ENCODE data around the gene AGAP1.

Gene AGAP1

DNA sequence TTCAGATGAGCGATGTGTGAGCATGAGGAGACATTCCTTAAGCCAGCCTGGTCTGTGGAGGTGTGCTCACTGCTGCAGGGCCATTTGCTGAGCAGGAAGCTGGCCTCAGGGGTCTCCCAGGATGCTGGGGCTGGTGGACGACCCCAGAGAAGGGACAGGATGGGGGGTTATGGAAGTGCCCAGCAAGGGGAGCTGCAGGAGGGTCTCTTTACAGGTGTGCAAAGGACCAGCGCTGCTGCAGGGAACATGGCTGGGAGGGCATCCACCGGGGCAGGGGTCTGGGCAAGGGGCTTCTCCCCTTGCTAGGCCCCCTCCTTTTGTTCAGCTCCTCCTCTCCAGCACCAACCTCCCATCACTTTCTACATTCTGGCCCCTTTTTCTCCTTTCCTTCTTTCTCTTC lies 489.2 kb downstream of the AGAP1 start:
- no peak for DNase-seq

DNA sequence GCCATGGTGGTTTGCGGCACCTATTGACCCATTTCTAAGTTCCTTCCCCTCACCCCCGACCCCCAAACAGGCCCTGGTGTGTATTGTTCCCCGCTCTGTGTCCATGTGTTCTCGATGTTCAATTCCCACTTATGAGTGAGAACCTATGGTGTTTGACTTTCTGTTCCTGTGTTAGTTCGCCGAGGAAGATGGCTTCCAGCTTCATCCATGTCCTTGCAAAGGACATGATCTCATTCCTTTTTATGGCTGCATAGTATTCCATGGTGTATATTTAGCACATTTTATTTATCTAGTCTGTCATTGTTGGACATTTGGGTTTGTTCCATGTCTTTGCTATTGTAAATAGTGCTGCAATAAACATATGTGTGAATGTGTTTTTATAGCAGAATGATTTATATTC lies 490.7 kb downstream of the AGAP1 start:
- DNase-seq = no peak

DNA sequence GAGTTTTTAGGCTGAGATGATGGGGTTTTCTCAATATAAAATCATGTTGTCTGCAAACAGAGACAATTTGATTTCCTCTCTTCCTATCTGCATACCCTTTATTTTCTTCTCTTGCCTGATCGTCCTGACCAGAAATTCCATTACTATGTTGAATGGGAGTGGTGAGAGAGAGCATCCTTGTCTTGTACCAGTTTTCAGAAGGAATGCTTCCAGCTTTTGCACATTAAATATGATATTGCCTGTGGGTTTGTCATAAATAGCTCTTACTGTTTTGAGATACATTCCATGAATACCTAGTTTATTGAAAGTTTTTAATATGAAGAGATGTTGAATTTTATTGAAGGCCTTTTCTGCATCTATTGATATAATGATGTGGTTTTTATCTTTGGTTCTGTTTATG lies 492.5 kb downstream of the AGAP1 start:
- DNase-seq = no peak

DNA sequence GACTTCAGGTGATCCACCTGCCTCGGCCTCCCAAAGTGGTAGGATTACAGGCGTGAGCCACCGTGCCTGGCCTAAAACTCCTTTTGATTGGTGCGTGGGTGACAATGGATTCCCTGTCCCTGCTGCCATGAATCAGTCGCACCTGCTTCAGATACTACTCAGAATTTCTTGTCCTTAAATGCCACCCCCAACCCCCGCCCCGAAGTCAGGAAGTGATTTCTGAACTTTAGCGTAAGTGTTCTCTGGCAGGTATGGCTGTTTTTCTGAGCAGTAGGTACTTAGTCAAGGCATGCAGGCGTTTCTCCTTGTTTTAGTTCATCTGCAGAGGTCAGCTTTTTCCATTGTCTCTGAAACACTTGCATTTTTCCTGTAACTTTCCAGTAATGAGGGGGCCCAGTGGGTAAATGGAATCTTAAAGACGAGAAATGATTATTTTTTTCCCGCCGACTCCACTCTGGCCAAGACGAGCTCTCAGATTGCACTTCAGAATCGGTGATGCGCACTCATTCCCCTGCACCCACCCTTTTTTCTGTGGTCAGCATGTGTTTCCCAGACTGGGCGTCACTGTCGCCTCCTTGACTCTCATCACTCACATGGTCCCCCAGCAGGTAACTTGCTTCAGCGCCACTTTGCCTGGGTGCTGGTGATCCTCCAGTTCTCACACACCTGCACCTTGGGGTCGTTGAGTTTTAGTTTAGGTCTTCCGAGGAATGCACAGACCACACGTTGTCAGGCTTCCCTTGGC lies 494.6 kb downstream of the AGAP1 start:
- DNase-seq = no peak

DNA sequence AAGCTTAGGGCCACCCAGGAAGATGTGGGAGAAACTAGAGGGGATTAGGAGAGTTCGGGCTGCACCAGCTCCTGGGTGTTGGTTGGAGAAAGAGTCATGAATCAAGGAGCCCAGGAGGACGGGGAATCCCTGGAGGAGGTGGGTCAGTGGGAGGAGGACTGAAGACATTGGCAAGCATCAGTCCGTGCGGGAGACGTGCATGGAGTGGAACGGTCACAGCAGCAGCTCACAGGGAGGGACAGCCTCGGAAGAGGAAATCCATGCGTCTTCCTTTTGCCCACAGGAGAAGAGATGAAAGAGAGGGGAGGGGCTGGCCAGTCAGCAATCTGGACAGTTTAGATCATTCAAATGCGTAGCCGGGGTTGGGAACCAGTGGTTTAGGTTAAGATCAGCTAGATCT lies 495.7 kb downstream of the AGAP1 start:
- no peak for DNase-seq

DNA sequence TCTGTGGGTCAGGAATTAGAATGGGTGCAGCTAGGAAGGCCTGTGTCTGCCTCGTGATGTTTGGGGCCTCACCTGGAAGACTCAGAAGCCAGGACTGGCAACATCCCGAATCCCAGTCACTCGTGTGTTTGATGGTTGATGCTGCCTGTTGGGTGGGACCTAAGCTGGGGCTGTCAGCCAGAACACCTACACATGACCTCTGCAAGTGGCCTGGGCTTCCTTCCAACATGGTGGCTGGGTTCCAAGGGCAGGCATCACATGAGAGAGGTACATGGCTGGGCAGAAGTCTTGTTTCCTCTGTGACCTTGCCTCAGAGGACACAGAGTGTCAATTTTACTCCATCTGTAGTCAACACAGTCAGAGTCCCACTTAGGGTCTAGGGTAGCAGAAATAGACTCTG lies 496.5 kb downstream of the AGAP1 start:
- DNase-seq = no peak

DNA sequence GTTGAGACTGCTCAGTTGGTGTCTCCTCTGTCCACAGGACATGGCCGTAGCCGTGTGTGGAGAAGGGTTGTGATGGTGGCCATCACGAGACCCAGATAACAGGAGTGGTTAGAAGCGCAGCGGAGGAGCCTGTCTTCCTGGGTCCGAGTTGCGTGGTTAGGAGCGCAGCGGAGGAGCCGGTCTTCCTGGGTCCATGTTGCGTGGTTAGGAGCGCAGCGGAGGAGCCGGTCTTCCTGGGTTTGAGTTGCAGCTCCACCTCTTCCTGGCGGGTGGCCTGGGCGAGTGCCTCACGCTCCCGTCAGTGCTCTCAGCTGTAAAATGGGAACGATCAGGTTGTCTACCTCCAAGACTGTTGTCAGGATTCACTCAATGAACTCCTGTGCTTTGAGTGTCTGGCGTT lies 498.2 kb downstream of the AGAP1 start:
- no peak for DNase-seq

DNA sequence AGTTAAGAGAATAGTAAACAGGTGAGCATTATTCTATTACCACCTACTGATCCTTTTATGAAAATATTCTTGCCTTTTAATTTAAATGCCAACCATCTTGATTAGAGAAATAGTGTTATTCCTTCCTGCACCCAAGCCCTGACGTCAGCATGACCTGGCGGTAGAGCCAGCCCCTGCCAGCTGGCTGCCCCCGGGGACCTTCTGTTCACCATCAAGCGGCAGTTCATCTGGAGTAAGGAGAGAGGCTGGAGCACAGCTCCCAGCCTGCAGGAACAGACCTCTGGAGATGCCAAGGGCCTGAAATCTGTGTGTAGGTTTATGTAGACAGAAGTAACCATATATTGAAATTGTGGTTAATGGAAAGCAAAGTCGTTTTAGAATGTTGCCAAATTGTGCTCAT lies 502.6 kb downstream of the AGAP1 start:
- no peak for DNase-seq

DNA sequence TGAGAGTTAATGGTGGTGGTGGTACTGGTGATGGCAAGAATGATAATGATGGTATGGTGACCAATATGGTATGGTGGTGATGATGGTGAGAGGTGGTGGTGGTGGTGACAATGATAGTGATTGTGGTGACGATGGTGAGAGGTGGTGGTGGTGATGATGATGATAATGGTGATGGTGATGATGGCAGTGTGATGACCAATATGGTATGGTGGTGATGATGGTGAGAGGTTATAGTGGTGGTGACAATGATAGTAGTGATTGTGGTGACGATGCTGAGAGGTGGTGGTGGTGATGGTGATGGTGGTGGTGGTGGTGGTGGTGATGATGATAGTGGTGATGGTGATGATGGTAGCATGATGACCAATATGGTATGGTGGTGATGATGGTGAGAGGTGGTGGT lies 505.2 kb downstream of the AGAP1 start:
- no peak for DNase-seq

DNA sequence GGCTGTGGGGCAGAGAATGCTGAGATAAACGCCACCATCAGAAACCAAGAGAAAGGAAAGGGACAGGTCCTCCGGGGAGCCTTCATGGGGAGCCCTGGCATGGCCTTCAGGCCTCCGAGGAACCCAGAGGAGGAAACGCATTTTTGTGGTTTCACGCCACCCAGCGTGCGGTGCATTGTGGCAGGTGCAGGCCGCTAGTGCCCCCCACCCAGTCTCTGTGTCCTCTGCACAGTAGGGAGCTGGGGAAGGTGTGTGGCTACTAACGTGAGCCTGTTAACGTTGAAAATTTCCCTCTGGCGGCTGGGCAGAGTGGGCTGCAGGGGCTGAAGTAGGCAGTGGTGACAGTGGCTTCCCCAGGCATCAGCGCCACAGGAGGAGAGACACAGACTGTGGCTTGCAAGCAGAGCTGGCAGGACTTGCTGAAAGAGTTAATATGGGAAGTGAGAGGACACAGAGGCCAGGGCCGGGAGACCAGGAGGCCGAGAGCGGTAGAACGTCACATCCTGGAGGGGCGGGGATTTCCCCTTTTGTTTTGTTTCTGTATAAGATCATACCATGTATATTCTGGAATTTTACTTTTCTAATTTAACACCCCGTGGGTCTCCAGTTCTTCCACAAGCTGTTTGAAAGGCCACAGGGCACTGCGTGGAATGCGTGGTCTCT lies 507.5 kb downstream of the AGAP1 start:
- DNase-seq = no peak

DNA sequence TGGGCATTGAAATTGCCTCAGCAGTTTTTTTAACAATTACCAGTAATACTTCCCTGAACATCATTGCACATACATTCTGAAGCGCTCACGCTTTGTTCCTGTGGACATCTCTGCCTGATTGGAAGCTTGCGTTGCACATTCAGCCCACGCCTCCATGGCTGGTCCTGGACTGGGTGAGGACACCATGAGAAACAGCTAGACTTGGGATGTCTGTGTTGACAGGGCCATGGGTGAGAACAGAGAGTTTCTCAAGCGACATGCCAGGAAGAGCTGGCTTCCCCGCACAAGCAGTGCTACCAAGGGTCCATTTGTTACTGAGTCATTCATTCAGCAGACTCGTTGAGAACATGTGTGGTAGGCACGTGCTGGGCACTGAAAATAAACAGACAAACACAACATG lies 508.0 kb downstream of the AGAP1 start:
- no peak for DNase-seq

DNA sequence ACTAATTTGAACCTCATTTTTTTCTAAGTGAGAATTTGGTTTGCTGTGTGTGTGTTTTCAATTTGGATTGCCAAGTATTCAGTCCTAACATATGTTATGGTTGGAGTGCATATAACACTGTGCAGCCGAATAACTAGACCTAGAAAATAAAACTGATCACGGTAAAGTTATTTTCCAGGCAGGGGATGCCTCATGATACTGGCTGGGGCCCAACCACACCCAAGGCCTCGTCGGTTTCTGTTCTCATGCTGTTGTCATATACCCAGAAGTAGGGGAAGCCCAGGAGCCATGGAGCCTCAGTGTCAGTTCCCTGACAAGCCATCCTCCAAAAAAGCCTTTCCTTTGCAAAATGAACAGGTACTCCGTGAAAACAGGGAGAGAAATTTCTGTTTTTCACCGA lies 514.2 kb downstream of the AGAP1 start:
- DNase-seq = no peak

DNA sequence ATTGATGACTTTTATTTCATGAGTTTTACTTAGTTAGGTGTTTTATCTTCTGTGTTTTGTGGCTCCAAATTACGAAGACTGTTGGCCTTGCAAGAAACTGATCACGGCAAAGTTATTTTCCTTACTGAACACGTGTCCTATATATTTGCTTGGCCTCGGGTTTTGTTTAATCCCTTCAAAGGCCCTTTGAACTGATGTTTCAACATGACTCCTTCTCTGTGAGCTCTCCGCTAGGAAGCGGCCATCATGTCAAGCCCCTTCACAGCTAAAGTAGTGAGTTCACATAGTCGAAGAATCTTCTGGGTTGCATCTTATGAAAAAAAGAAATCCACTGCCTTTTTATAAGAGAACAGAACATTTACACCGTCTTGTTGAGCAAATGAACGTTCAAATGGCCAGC lies 515.0 kb downstream of the AGAP1 start:
- DNase-seq = no peak

DNA sequence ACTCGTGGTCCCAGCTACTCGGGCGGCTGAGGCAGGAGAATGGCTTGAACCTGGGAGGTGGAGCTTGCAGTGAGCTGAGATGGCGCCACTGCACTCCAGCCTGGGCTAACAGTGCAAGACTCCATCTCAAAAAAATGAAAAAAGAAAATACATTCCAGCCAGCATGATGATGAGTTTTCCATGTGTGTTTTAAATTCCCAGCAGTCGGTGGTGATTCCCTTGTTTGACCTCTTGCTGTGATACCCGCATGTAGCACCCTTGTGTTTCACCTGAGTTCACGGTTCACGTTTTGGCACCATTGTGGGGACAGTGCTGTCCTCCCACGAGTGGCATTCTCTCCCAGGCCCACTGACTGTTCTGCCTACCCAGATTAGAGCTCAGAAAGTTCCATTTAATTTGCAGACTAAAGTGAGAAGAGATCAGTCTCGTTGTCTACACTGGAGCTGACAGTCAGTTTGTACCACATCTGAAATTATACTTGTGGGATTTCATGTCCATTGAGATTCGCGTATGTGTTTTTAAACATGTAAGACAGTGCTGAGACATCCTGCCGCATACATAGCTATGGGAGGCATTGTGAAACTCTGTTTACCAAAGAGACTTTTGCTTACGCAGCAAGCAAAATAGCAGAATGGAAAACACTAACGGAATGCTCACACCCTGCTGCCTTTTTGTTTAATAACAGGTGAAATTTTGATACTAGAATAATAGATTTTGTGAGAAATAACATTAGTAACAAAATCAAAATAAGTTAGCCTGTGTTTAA lies 517.3 kb downstream of the AGAP1 start:
- DNase-seq = no peak

DNA sequence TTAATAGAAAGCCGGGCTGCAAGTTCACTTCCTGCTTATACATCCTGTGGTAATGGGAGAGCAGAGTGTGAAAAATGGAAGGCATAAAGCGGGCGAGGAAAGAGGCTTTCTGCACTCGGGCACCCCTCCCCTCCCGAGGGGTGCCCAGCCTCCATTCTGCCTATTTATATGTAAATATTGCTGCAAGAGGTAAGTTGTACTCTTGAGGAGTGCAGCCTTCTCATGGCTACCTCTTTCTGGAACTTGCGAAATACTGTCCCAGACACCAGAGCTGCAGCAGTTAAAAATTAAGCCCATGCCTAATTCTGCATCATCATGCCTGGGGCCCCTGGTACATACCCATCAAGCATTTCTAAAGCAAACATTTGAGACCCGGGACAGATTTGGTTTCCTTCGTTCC lies 518.3 kb downstream of the AGAP1 start:
- no peak for DNase-seq

DNA sequence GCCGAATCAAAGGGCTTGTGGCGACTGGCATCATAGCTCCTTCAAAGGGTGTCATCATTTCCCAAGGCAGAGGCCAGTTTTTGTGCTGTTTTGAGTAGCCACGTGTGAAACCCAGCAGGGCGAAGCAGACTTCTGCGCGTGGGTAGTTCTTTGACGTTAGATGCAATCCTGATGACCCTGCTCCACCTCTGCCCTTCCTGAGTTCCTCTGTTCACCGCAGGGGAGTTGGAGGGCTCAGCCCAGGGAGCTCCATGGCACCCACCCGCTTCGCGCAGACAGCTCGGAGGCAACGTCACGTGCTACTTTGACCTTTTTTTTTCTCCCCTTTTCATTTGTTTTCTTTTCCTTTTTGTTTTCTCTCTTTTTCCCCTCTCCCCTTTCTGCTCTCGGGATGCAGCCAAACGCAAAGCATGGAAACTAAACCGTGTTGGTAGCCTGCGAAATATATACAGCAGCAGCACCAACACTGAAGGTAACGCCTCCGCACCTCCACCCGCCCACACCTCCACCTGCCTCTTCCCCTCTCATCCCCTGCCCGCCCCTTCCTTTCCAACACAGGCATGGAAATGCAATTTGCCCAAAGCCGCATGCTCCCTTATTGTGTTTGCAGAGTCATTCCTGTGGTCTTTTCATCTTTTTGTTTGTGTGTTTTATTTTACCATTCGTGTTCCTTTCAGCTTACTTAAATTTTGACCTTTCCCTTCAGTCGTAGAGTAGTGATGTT lies 520.7 kb downstream of the AGAP1 start:
- no peak for DNase-seq

DNA sequence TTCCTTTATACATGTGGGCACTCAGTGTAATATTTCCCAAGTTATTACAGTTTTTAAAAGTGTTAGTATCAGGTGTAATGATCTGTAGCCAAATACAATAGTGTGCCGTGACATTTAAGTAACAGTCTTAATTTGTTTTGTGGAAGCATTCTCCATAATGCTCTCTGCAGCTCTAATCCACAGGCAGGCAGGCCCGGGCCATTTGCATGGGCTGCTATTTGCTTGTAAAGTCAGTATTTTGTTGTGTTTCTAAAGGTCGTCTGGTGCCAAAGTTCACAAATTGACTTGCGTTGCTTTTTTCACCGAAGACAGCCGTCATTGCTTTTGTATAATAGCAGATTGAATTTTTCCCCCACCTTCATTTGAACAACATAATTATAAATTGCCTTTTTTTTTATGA lies 521.3 kb downstream of the AGAP1 start:
- DNase-seq = no peak

DNA sequence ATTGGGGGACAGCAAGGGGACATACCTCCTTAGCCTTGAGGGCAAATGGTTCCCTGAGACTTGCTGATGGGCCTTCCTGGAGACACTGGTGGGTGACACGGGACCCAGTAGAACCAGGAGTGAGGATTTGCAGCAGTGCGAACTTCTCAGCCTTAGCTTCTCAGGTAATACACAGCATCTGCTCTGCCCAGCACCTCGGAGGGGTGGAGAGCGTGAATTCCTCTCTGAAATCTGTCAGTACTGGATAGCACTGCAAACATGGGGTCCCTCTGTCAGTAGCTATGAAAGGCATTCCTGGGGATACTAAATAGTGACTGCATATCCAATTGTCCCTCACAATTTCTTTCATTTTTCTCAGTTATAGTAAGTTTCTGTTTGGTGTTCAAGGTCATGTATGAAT lies 522.7 kb downstream of the AGAP1 start:
- no peak for DNase-seq

DNA sequence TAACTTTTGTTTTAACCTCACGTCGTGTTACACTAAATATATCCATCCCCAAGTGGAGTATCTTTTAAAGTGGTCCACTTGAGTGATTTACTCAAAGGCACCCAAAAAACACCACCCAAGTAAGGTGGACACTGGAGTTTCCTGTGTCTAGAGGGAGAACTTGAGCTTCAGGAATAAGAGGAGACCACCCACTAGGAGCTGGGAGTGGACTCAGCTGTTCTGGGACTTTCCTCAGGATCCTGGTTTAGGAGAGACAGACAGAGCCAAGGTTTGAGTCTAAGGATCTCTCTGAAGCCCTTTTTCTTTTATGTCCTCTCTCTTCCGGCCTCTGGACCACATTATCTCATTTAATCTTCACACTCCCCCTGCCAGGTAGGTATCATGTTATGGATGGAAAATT lies 523.6 kb downstream of the AGAP1 start:
- no peak for DNase-seq

DNA sequence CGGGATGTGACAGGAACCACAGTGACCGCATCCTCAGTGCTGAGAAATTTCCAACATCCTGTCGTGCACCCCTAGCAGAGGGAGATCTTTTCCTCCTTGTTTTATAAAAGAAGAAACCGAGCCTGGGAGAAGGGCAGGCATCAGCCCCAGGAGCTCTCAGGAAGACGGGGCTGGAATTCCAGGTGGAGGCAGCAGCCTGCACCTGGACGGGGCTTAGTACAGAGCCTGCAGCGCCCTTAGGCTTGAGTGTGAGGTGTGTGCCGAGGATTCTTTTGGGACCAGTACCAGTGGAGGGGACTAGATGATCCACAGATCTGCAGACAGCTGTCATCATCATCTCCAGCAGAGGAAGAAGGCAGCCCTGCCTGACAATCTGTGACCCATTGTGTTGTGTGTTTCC lies 525.6 kb downstream of the AGAP1 start:
- DNase-seq = no peak

DNA sequence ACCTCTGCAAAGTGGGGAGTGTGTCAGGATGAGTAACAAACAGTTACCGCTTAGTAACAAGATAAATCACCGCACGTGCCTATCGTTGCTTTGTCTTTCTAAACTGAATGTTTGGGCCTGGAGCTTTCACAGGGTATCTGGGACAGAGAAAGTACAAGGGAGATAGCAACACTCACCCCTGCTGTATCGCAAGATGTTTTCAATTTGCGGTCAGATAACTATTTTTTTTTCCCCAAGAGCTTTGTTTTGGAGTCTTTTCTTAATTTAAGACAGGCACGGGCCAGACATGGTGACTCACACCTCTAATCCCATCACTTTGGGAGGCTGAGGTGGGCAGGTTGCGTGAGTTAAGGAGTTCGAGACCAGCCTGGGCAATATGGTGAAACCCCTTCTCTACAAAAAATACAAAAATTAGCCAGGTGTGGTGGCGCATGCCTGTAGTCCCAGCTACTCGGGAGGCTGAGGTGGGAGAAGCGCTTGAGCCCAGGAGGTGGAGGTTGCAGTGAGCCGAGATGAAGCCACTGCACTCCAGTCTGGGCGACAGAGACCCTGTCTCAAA lies 527.7 kb downstream of the AGAP1 start:
- DNase-seq = no peak

DNA sequence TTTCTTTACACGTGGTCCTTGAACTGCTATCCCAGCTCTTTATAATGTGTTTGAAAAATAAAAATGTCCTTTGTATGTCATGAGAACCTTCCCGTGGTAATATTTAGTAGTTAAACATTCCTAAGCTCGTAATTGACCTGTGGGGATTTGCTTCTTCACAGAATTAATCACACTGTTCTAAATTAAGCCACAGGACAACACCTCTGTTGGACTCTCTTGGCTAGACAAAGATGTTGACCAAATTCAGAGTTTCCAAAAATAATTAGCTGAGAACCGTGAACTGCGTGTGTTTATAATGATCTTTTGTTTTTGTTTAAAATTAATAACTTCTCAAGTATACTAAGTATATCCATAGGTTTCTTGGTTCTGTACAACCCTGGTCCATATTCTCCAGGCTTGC lies 528.3 kb downstream of the AGAP1 start:
- DNase-seq = no peak

DNA sequence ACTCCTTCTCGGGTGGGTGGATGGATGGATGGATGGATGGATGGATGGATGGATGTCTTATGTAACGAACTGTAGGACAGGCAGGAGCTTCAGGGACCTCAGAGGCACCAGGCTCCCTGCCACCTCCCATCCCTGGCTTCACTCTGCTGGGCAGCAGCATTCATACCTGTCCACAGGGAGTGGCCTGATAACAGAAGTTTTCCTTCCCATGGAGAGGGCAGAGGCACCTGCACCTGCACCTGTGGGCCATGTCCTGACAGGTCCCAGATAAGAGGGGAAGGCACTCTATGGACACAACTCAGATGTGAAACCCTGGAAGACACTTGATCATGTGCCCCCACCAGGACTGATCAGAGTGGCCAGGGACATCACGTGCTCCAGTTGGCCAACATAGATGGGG lies 532.0 kb downstream of the AGAP1 start:
- no peak for DNase-seq

All from DMS53 (cell line).